Cardiac muscle cell (in vitro differentiated cells and primary cell): ENCODE results near the gene EML4. TPM values are rescaled to one million over a fixed set of nuclear protein-coding genes. Genes with fewer than 3 reads are reported as not detected.

Experiments used
- DNase-seq, 2 donors: peaks; one replicate each; pipeline versions ENCODE4 v3.0.0 to v3.0.0-alpha.2; 2010 to 2017; ENCODE audit warnings: low read depth in 1 of 2, low spot score in 1 of 2
- H3K27ac ChIP-seq: fragments of 200-600 bp; sonication (generic); 2 replicates; pipeline ENCODE4 v1.5.1; 2016
- H3K27me3 ChIP-seq: fragments of 200-600 bp; sonication (generic); 2 replicates; pipeline ENCODE4 v1.6.0; 2016; ENCODE audit warnings: control low read depth
- H3K36me3 ChIP-seq: fragments of 200-600 bp; sonication (generic); 2 replicates; pipeline ENCODE4 v1.5.1; 2016; ENCODE audit warnings: control low read depth
- H3K4me1 ChIP-seq: fragments of 200-600 bp; sonication (generic); 2 replicates; pipeline ENCODE4 v1.8.1; 2017; ENCODE audit warnings: low read depth, mild to moderate bottlenecking, mixed run types
- H3K4me3 ChIP-seq: fragments of 200-600 bp; sonication (generic); 2 replicates; pipeline ENCODE4 v1.5.1; 2016; ENCODE audit warnings: mild to moderate bottlenecking
- H3K9me3 ChIP-seq: fragments of 200-600 bp; sonication (generic); 2 replicates; pipeline ENCODE4 v1.5.1; 2017; ENCODE audit warnings: low read depth, mild to moderate bottlenecking, control low read depth
- polyA plus RNA-seq: library from polyadenylated mRNA; unstranded; fragments of >200 nt; fragmentation: Nextera tagmentation; extraction: Ambion mirVana; gene quantifications from 2 replicates; pipeline ENCODE4 v1.2.1, GENCODE V29; 2016
- total RNA-seq: library from RNA; depleted of rRNA; stranded (reverse); fragments of >200 nt; gene quantifications from 2 replicates; pipeline ENCODE4 v1.2.3, GENCODE V29; 2016
- TF ChIP-seq, protein P1 (sequence below): IDR thresholded peaks from 2 replicates; pipeline ENCODE4 v1.5.1; 2012; ENCODE audit warnings: low read depth, mild to moderate bottlenecking, low read length

Gene EML4
- total and polyA plus RNA-seq, 2 experiments from 2014 or later: 46.6 to 56.2 TPM

GRCh38 chr2:42223855-42224268, 54.7 kb downstream of the EML4 start:
- Histone ChIP-seq H3K36me3 (no peaks in the 10 kb centered on the region), H3K27ac (no peak overlapping the region), H3K4me1 (peaks cover 23% of the 10 kb centered on the region), H3K9me3 (no peaks in the 10 kb centered on the region), H3K4me3 (no peak overlapping the region), H3K27me3 (no peaks in the 10 kb centered on the region)
- peak in 1 of 2 donors; percentile 18 for DNase-seq
- TF ChIP-seq, protein P1, sequence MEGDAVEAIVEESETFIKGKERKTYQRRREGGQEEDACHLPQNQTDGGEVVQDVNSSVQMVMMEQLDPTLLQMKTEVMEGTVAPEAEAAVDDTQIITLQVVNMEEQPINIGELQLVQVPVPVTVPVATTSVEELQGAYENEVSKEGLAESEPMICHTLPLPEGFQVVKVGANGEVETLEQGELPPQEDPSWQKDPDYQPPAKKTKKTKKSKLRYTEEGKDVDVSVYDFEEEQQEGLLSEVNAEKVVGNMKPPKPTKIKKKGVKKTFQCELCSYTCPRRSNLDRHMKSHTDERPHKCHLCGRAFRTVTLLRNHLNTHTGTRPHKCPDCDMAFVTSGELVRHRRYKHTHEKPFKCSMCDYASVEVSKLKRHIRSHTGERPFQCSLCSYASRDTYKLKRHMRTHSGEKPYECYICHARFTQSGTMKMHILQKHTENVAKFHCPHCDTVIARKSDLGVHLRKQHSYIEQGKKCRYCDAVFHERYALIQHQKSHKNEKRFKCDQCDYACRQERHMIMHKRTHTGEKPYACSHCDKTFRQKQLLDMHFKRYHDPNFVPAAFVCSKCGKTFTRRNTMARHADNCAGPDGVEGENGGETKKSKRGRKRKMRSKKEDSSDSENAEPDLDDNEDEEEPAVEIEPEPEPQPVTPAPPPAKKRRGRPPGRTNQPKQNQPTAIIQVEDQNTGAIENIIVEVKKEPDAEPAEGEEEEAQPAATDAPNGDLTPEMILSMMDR: no peak

GRCh38 chr2:42224422-42225067, 55.4 kb downstream of the EML4 start:
- H3K27ac ChIP-seq: no peak overlapping the region

GRCh38 chr2:42225573-42225972, 56.4 kb downstream of the EML4 start:
- DNase-seq: no peak
- no peak overlapping the region for H3K4me3 ChIP-seq
- TF ChIP-seq, protein P1: no peak
- no peaks in the 10 kb centered on the region for H3K9me3 ChIP-seq
- H3K4me1 ChIP-seq: peaks cover 18% of the 10 kb centered on the region
- H3K27me3 ChIP-seq: no peaks in the 10 kb centered on the region
- H3K36me3 ChIP-seq: no peaks in the 10 kb centered on the region
- no peak overlapping the region for H3K27ac ChIP-seq

More at GRCh38 chr2:42224422-42225067, 55.4 kb downstream of the EML4 start:
- Histone ChIP-seq H3K4me3 (no peak overlapping the region), H3K9me3 (no peaks in the 10 kb centered on the region), H3K36me3 (no peaks in the 10 kb centered on the region), H3K4me1 (peaks cover 23% of the 10 kb centered on the region), H3K27me3 (no peaks in the 10 kb centered on the region)
- no peak for DNase-seq
- TF ChIP-seq, protein P1: no peak

- H3K4me1 ChIP-seq: peaks cover 23% of the 10 kb centered on the region
- H3K4me3 ChIP-seq: no peak overlapping the region
Measured at GRCh38 chr2:42227491-42227890, 58.3 kb downstream of the EML4 start.

DNA sequence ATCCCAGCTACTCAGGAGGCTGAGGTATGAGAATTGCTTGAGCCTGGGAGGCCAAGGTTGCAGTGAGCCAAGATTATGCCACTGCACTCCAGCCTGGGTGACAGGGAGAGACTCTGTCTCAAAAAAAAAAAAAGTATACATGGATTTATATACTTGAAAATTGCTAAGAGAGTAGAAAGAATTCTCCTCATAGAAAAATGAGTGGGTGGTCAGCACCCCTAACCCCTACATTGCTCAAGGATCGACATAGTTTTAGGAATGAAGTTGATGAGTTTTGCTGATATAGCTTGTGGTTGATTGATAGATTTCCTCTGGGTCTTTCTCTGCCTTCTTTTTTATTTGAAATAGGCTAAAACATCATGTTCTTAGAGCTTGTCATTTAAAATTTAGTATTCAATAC, 58.9 kb downstream of the EML4 start:
- H3K4me1 ChIP-seq: peaks cover 23% of the 10 kb centered on the region
- peak overlapping the region; percentile 12 for H3K27ac ChIP-seq
- H3K36me3 ChIP-seq: no peaks in the 10 kb centered on the region
- DNase-seq: no peak
- TF ChIP-seq, protein P1: no peak
- no peaks in the 10 kb centered on the region for H3K9me3 ChIP-seq
- no peak overlapping the region for H3K4me3 ChIP-seq
- H3K27me3 ChIP-seq: no peaks in the 10 kb centered on the region

More at GRCh38 chr2:42227491-42227890, 58.3 kb downstream of the EML4 start:
- H3K27me3 ChIP-seq: no peaks in the 10 kb centered on the region
- H3K36me3 ChIP-seq: no peaks in the 10 kb centered on the region
- H3K9me3 ChIP-seq: no peaks in the 10 kb centered on the region
- TF ChIP-seq, protein P1: no peak
- DNase-seq: no peak
- H3K27ac ChIP-seq: peak overlapping the region; percentile 12
